OCI-LY1 (cell line): ENCODE measurements around the gene ARHGAP21.

Experiments
- EZH2 ChIP-seq: fragments of 200-600 bp; sonication (generic), shearing (Covaris generic); IDR thresholded peaks from 2 replicates; pipeline ENCODE4 v1.8.0; 2017; ENCODE audit warnings: borderline replicate concordance, mixed run types, mild to moderate bottlenecking, antibody characterized with exemption, low read length, moderate library complexity, mixed read lengths
- TF ChIP-seq, protein P1 (sequence below): fragments of 200-600 bp; sonication (generic), shearing (Covaris generic); IDR thresholded peaks from 2 replicates; pipeline ENCODE4 v1.5.1; 2017; ENCODE audit warnings: mild to moderate bottlenecking, antibody characterized with exemption, low read length, moderate library complexity, mixed read lengths

- TF ChIP-seq, protein P1, sequence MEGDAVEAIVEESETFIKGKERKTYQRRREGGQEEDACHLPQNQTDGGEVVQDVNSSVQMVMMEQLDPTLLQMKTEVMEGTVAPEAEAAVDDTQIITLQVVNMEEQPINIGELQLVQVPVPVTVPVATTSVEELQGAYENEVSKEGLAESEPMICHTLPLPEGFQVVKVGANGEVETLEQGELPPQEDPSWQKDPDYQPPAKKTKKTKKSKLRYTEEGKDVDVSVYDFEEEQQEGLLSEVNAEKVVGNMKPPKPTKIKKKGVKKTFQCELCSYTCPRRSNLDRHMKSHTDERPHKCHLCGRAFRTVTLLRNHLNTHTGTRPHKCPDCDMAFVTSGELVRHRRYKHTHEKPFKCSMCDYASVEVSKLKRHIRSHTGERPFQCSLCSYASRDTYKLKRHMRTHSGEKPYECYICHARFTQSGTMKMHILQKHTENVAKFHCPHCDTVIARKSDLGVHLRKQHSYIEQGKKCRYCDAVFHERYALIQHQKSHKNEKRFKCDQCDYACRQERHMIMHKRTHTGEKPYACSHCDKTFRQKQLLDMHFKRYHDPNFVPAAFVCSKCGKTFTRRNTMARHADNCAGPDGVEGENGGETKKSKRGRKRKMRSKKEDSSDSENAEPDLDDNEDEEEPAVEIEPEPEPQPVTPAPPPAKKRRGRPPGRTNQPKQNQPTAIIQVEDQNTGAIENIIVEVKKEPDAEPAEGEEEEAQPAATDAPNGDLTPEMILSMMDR = no peak
- no peak for TF ChIP-seq EZH2
These were observed 29.6 kb downstream of the ARHGAP21 start for GRCh38 chr10:24694086-24694485.
